Pons (tissue), 1 donor: Measurements from ENCODE around the gene WASHC3.

Experiments used
- DNase-seq: peaks from one replicate; pipeline ENCODE4 v3.0.0-alpha.2; 2016; ENCODE audit warnings: low spot score

The WASHC3 gene

DNA sequence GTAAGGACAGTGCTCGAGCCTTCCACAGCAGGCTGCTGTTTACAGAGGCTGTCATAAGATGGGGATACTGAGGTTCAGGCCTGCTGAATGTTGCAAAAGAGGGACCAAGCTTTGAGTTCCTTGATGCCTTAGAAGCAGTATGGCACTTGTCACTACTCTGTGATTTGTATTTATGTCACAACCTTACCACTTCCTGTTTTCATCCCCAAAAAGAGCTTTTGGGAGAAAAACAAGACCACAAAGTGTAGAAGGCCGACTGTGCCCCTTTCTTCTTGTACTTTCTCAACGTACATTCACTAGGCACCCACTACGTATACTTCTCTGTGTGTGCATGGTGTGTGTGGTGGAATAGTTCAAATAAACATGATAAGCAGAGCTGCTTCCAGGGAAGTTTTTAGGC, 94.3 kb downstream of the WASHC3 start:
- DNase-seq: no peak

DNA sequence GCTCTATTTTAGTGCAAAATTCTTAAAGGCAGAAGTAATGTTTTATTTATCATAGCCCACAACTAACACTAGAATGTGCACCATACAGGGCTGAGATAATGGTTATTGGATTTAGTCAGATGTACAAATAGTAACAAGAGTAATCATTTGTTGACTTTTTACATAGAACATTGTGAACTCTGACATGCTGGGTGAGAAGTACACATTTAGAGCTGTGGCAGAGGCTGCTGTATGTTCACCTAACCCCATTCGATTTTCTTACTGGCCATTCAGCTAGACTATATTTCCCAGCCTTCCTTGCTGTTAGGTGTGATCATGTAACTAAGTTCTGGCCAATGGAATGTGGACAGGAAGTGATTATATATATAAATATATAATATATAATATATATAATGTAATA, 95.3 kb downstream of the WASHC3 start:
- no peak for DNase-seq

DNA sequence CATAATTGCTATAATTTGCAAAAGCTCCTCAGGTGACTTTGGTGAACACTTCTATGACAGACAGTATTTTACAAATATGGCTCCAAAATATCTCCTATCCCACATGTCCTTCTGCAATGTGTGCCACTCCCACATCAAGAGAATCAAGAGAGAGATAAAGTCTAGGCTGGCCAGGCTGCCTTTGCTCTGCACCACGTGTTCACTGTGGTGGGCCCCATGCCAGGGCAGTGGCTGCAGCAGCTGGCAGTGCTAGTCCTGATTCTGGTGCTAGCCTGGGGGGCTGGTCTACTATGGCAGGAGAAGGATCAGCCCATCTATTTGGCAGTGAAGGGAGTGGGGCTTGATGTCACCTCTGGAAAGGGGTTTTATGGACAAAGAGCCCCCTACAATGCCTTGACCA, 98.1 kb downstream of the WASHC3 start:
- DNase-seq: no peak
